ENCODE data around the gene TREH.

- TF ChIP-seq, protein P1, sequence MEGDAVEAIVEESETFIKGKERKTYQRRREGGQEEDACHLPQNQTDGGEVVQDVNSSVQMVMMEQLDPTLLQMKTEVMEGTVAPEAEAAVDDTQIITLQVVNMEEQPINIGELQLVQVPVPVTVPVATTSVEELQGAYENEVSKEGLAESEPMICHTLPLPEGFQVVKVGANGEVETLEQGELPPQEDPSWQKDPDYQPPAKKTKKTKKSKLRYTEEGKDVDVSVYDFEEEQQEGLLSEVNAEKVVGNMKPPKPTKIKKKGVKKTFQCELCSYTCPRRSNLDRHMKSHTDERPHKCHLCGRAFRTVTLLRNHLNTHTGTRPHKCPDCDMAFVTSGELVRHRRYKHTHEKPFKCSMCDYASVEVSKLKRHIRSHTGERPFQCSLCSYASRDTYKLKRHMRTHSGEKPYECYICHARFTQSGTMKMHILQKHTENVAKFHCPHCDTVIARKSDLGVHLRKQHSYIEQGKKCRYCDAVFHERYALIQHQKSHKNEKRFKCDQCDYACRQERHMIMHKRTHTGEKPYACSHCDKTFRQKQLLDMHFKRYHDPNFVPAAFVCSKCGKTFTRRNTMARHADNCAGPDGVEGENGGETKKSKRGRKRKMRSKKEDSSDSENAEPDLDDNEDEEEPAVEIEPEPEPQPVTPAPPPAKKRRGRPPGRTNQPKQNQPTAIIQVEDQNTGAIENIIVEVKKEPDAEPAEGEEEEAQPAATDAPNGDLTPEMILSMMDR (IDR thresholded peaks at IDR 0.05; ENCODE audit: insufficient read depth, low read depth, low read length), result no peak
- no peak for TF ChIP-seq EZH2 (IDR thresholded peaks at IDR 0.05; ENCODE audit: insufficient read depth, low read length)
Observed at GRCh38 chr11:118619444-118620197, 59.8 kb downstream of the TREH start.
